Panc1 (cell line): ENCODE data around the gene SVOP.

Source experiments
- CTCF ChIP-seq: fragments of 450-650 bp; IDR thresholded peaks from 2 replicates; pipeline ENCODE4 v1.5.1; 2017; ENCODE audit warnings: mild to moderate bottlenecking
- POLR2AphosphoS5 ChIP-seq: IDR thresholded peaks from 2 replicates; pipeline ENCODE4 v1.6.1; 2012; ENCODE audit warnings: mild to moderate bottlenecking, low read depth, low read length, moderate library complexity
- SIN3A ChIP-seq: IDR thresholded peaks from 2 replicates; pipeline ENCODE4 v1.6.1; 2012; ENCODE audit warnings: low read depth, mild to moderate bottlenecking, low read length, moderate library complexity, borderline replicate concordance; ENCODE audit not compliant: insufficient read depth

DNA sequence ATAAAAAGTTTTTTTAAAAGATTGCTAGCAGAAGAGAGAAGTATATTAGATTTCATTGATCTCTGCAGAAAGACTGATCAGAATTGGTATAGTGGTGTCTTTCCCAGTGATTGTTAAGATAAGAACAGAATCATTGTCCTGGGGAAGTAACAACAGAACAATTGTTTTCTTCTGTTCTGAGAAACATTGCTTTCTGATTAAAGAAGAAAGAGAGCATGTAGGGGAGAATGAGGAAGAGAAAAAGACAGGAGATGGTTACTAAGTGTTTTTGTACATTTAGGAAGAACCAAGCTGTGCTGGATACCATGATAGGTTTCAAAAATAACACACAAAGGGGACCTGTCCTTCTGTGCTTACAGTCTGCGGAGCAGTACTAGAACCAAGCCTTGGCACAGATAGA, 36.5 kb upstream of the SVOP start:
- TF ChIP-seq CTCF (no peak), POLR2AphosphoS5 (no peak), SIN3A (no peak)
